ENCODE measurements around the gene DNAJC3. TPM values are rescaled to one million over a fixed set of nuclear protein-coding genes. Genes with fewer than 3 reads are reported as not detected.
"Not testable (repeated sequence)": the region's sequence is repeated elsewhere in the genome, so short reads cannot be mapped to it uniquely, and the experiment has no call there.

DNAJC3 gene
- total RNA-seq, 1 donor from 2014 or later, result 27.9 TPM

DNA sequence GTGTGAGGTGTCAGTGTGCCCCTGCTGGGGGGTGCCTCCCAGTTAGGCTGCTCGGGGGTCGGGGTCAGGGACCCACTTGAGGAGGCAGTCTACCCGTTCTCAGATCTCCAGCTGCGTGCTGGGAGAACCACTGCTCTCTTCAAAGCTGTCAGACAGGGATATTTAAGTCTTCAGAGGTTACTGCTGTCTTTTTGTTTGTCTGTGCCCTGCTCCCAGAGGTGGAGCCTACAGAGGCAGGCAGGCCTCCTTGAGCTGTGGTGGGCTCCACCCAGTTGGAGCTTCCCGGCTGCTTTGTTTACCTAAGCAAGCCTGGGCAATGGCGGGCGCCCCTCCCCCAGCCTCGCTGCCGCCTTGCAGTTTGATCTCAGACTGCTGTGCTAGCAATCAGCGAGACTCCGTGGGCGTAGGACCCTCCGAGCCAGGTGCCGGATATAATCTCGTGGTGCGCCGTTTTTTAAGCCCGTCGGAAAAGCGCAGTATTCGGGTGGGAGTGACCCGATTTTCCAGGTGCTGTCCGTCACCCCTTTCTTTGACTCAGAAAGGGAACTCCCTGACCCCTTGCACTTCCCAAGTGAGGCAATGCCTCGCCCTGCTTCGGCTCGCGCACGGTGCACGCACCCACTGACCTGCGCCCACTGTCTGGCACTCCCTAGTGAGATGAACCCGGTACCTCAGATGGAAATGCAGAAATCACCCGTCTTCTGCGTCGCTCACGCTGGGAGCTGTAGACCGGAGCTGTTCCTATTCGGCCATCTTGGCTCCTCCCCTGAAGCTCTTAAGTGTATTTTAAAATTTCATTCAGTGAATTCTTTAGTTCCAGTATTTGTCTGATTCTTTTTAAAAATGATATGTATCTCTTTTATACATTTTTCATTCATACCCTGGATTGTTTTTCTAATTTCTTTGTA lies 63.4 kb downstream of the DNAJC3 start:
- H3K4me3 Mint-ChIP-seq; H3K9me3 Mint-ChIP-seq; H3K27me3 Mint-ChIP-seq (ENCODE audit: insufficient read depth); H3K27ac Mint-ChIP-seq; DNase-seq (ENCODE audit: low spot score); H3K36me3 Mint-ChIP-seq (ENCODE audit: low read depth); intact Hi-C loops (cut with micrococcal nuclease): not testable (repeated sequence)
- peaks cover 14% of the 10 kb centered on the region for H3K4me1 Mint-ChIP-seq (ENCODE audit: low read depth)

DNA sequence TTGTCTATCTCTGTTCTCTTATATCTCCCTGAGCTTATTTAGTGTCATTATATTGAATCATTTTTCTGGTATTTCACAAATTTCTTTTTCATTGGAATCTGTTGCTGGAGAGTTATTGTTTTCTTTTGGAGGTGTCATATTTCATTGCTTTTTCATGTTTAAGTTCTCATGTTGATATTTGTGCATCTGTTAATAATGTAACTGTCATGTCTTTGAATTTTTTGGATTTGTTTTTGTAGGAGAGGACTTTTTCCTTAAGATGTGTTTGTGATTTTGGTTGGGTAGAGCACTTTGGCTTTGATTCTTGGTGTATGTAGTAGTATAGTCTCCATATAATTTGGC lies 64.0 kb downstream of the DNAJC3 start:
- Mint-ChIP-seq H3K4me1 (ENCODE audit: low read depth) (peaks cover 14% of the 10 kb centered on the region), H3K36me3 (ENCODE audit: low read depth) (peaks cover 10% of the 10 kb centered on the region), H3K27ac (no peak overlapping the region), H3K27me3 (ENCODE audit: insufficient read depth) (no peaks in the 10 kb centered on the region), H3K4me3 (no peak overlapping the region), H3K9me3 (peaks cover 5% of the 10 kb centered on the region)
- intact Hi-C loops (cut with micrococcal nuclease), result no loop called here
- DNase-seq (ENCODE audit: low spot score), result no peak

DNA sequence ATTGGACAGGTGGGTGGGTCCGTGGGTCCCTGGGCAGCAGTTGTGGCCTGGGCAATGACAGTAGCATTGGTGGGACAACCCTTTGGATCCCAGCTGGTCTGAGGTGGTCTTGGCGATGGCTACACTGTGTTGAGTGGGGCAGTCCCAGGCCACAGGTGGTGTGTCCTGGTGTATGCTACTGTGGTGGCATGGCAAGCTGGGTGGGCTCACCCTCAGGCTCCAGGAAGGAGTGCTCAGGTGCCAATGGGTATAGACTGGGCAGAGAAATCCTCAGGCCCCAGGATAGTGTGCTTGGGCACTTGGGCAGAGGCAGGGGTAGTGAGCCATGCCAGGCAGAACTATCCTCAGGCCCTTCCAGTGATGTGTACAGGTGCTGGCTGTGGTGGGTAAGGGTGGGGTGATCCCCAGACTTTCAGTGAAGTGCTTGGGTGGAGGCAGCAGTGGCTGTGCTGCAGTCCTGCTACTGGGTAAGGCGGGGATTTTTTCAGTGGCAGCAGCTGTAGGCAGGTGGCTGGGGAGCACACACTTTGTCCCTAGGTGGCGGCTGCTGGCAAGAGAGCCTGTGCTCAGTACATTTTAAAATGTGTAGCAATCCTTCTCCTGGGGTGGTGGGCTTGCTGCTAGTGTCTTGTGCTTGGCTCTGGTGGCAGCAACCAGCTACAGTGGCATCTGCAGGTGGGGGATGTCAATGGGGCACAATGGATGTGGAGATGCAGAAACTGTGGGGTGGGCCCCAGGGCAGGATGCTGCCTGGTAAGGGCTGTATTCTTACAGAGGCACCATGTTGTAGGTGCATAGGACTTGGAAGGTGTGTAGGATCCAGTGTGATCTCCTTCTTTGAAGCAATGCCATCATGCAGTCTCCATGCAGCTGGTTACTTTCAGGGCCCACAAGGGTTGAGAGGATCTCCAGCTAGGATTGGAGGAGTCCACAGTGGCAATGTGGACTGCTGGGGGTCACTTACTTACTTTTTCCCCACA lies 64.9 kb downstream of the DNAJC3 start:
- H3K9me3 Mint-ChIP-seq, result peaks cover 5% of the 10 kb centered on the region
- H3K4me1 Mint-ChIP-seq (ENCODE audit: low read depth), result peaks cover 14% of the 10 kb centered on the region
- no peak for DNase-seq (ENCODE audit: low spot score)
- H3K36me3 Mint-ChIP-seq (ENCODE audit: low read depth), result peaks cover 10% of the 10 kb centered on the region
- H3K4me3 Mint-ChIP-seq, result no peak overlapping the region
- intact Hi-C loops (cut with micrococcal nuclease), result no loop called here
- no peaks in the 10 kb centered on the region for H3K27me3 Mint-ChIP-seq (ENCODE audit: insufficient read depth)
- no peak overlapping the region for H3K27ac Mint-ChIP-seq

DNA sequence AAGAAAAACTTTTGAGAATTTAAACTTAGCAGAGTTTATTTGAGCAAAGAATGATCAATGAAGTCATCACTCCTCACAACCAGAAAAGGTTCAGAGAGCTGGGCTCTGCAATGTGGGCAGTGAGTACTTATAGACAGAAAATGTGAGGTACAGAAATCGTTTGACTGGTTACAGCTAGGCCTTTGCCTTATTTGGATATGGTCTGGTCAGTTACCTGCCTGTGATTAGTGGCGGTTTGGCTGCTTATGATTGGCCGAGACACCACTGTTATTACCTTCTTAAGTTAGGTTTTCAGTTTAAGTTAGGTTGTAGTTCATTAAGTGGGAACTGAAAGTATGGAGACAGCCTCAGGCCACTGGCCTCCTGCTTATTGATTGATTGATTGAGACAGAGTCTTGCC lies 66.3 kb downstream of the DNAJC3 start:
- peaks cover 10% of the 10 kb centered on the region for H3K36me3 Mint-ChIP-seq (ENCODE audit: low read depth)
- H3K27me3 Mint-ChIP-seq (ENCODE audit: insufficient read depth), result no peaks in the 10 kb centered on the region
- peaks cover 5% of the 10 kb centered on the region for H3K9me3 Mint-ChIP-seq

DNA sequence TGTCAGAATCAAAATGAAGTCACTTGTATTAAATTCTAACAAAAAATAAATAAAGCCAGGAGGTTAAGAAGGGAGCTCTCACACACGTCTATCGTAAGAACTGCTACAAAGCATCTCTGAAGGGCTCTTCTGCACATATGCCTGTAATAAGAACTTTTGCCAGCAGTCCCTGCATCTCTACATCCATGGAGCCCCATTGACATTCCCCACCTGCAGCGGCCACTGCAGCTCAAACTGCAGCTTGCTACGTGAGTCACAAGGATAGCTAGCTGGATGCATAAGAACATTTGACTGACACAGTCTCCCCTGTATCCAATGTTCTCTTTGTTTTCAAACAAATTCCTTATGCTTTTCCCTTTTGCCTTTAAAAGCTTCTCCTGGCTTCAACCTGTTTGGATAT lies 68.3 kb downstream of the DNAJC3 start:
- Mint-ChIP-seq H3K27me3 (ENCODE audit: insufficient read depth) (no peaks in the 10 kb centered on the region), H3K4me1 (ENCODE audit: low read depth) (peaks cover 14% of the 10 kb centered on the region), H3K9me3 (peaks cover 5% of the 10 kb centered on the region), H3K27ac (no peak overlapping the region), H3K4me3 (no peak overlapping the region), H3K36me3 (ENCODE audit: low read depth) (peaks cover 6% of the 10 kb centered on the region)
- DNase-seq (ENCODE audit: low spot score), result no peak
- intact Hi-C loops (cut with micrococcal nuclease), result no loop called here

More for the DNA sequence above, 66.3 kb downstream of the DNAJC3 start:
- no peak for DNase-seq (ENCODE audit: low spot score)
- no peak overlapping the region for H3K27ac Mint-ChIP-seq
- H3K4me3 Mint-ChIP-seq, result no peak overlapping the region
- intact Hi-C loops (cut with micrococcal nuclease), result no loop called here
- H3K4me1 Mint-ChIP-seq (ENCODE audit: low read depth), result peaks cover 14% of the 10 kb centered on the region

DNA sequence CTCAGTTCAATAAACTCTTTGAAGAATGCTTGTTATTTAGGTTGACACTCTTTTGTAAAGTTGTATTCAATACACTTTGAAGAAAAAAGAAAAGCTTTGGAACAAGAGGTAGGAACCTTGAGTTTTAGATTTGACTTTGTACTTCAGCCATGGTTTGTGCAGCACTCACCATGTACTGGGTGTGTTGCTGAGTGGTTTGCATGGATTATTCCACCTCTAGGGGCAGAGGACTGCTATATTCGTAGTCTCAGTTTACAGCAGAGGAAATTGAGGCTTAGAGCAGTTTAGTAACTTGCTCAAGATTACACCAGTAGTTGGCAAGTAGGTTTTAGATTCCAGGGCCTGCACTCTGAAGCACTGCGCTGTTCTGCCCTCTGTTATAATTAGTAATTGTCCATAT lies 68.8 kb downstream of the DNAJC3 start:
- peaks cover 13% of the 10 kb centered on the region for H3K4me1 Mint-ChIP-seq (ENCODE audit: low read depth)
- H3K4me3 Mint-ChIP-seq, result no peak overlapping the region
- peaks cover 5% of the 10 kb centered on the region for H3K36me3 Mint-ChIP-seq (ENCODE audit: low read depth)
- H3K9me3 Mint-ChIP-seq, result peaks cover 3% of the 10 kb centered on the region
- DNase-seq (ENCODE audit: low spot score), result no peak
- H3K27me3 Mint-ChIP-seq (ENCODE audit: insufficient read depth), result no peaks in the 10 kb centered on the region
- intact Hi-C loops (cut with micrococcal nuclease), result no loop called here
- no peak overlapping the region for H3K27ac Mint-ChIP-seq

DNA sequence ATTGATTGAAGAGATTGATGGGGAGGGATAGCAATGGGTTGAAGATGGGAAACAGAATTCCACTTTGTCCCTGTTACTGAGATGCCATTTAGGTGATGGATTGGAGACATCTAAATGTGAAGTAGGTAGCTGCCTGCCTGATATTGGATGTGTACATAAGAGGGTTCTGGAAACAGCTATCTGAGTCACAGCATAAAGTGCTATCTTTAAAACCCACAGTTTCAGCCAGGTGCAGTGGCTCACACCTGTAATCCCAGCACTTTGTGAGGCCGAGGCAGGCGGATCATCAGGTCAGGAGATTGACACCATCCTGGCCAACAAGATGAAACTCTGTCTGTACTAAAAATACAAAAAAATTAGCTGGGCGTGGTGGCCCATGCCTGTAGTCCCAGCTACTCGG lies 72.6 kb downstream of the DNAJC3 start:
- no peaks in the 10 kb centered on the region for H3K27me3 Mint-ChIP-seq (ENCODE audit: insufficient read depth)
- no peak overlapping the region for H3K4me3 Mint-ChIP-seq
- no peak for DNase-seq (ENCODE audit: low spot score)
- no peaks in the 10 kb centered on the region for H3K4me1 Mint-ChIP-seq (ENCODE audit: low read depth)
- no peak overlapping the region for H3K27ac Mint-ChIP-seq
- no peaks in the 10 kb centered on the region for H3K9me3 Mint-ChIP-seq
- no peaks in the 10 kb centered on the region for H3K36me3 Mint-ChIP-seq (ENCODE audit: low read depth)
- intact Hi-C loops (cut with micrococcal nuclease), result no loop called here

DNA sequence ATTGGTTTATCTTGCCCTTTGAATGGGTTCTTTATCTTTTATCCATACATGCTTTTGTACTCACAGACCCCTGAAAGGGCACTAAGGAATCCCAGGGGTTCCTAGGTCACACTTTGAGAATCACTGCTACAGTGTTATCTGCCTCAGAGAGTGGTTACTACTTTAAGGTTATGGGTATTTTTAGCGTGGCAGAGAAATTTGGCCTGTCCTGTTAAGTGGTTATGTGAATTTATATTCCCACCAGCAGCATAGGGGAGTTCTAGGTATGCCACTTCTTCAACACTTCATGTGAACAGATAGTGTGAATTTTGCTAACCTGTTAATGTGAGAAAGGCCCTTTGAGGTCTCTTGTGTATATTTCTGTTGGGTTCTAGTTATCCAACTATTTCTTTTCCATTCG lies 75.7 kb downstream of the DNAJC3 start:
- H3K27me3 Mint-ChIP-seq (ENCODE audit: insufficient read depth), result no peaks in the 10 kb centered on the region

DNA sequence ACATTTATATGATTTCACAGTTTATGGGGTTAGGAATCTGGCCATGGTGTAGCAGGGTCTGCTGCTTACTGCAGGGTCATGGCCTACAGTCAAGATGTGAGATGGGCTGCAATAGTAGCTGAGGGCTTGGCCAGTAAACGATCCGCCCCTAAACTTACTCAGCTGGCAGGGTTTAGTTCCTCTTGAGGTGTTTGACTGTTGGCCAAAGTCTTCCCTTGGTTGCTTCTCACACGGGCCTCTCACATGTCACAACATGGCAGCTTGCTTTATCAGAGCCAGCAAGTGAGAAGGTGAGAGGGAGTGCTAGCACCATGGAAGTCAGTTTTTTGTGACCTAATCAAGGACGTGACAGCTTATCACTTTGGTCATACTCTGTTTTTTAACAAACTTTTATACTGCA lies 77.1 kb downstream of the DNAJC3 start:
- Mint-ChIP-seq H3K4me3 (no peak overlapping the region), H3K36me3 (ENCODE audit: low read depth) (peaks cover 4% of the 10 kb centered on the region), H3K27ac (no peak overlapping the region), H3K27me3 (ENCODE audit: insufficient read depth) (no peaks in the 10 kb centered on the region), H3K4me1 (ENCODE audit: low read depth) (no peaks in the 10 kb centered on the region), H3K9me3 (no peaks in the 10 kb centered on the region)
- intact Hi-C loops (cut with micrococcal nuclease), result no loop called here
- DNase-seq (ENCODE audit: low spot score), result no peak

More for the DNA sequence above, 75.7 kb downstream of the DNAJC3 start:
- no peak overlapping the region for H3K4me3 Mint-ChIP-seq
- intact Hi-C loops (cut with micrococcal nuclease), result no loop called here
- no peaks in the 10 kb centered on the region for H3K9me3 Mint-ChIP-seq
- H3K4me1 Mint-ChIP-seq (ENCODE audit: low read depth), result no peaks in the 10 kb centered on the region
- H3K27ac Mint-ChIP-seq, result no peak overlapping the region
- peaks cover 1% of the 10 kb centered on the region for H3K36me3 Mint-ChIP-seq (ENCODE audit: low read depth)
- DNase-seq (ENCODE audit: low spot score), result no peak

DNA sequence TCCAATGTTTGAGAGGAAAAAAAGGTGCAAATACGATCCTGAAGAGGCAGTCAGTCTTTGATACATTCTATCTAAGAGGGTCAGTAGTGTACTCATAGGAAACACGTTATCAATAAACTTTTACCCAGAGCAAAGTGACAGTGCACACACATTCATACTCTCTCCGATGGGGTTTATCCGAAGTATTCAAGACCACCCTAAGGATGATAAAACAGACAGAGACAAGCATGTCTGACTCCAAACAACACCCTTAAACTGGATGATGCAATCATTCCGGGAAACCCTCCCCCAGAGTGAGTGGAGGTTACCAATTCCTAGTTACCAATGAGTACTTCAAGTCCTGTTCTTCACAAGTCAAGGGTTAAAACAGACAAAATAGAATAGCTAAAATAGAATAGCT lies 79.1 kb downstream of the DNAJC3 start:
- Mint-ChIP-seq H3K4me1 (ENCODE audit: low read depth) (no peaks in the 10 kb centered on the region), H3K36me3 (ENCODE audit: low read depth) (peaks cover 4% of the 10 kb centered on the region), H3K9me3 (no peaks in the 10 kb centered on the region), H3K27ac (no peak overlapping the region), H3K4me3 (no peak overlapping the region), H3K27me3 (ENCODE audit: insufficient read depth) (no peaks in the 10 kb centered on the region)
- intact Hi-C loops (cut with micrococcal nuclease), result no loop called here
- DNase-seq (ENCODE audit: low spot score), result no peak

DNA sequence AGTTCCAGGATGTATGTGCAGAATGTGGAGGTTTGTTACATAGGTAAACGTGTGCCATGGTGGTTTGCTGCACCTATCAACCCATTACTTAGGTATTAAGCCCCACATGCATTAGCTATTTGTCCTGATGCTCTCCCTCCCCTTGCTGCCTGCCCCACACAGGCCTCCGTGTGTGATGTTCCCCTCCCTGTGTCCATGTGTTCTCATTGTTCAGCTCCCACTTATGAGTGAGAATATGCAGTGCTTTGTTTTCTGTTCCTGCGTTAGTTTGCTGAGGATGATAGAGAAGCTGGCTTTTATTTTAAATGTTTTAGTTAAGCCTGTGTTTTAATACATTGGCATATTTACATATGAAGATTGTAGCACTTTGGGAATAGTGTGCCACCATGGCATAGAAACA lies 85.7 kb downstream of the DNAJC3 start:
- H3K4me1 Mint-ChIP-seq (ENCODE audit: low read depth); DNase-seq (ENCODE audit: low spot score); H3K9me3 Mint-ChIP-seq; intact Hi-C loops (cut with micrococcal nuclease); H3K27ac Mint-ChIP-seq; H3K4me3 Mint-ChIP-seq; H3K27me3 Mint-ChIP-seq (ENCODE audit: insufficient read depth): not testable (repeated sequence)
- peaks cover 18% of the 10 kb centered on the region for H3K36me3 Mint-ChIP-seq (ENCODE audit: low read depth)

DNA sequence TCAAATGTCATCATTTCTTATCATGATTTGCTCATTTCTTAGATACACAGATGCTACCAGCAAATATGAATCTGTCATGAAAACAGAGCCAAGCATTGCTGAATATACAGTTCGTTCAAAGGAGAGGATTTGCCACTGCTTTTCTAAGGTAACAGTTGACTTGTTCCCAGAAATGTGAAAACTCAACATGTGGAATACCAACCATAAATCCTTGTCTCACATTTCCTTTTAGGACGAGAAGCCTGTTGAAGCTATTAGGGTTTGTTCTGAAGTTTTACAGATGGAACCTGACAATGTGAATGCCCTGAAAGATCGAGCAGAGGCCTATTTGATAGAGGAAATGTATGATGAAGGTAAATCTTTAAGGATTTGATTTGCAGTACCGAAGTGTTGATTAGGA lies 86.7 kb downstream of the DNAJC3 start:
- no peaks in the 10 kb centered on the region for H3K9me3 Mint-ChIP-seq
- no peak for DNase-seq (ENCODE audit: low spot score)
- intact Hi-C loops (cut with micrococcal nuclease), result no loop called here
- peaks cover 15% of the 10 kb centered on the region for H3K36me3 Mint-ChIP-seq (ENCODE audit: low read depth)
- no peak overlapping the region for H3K4me3 Mint-ChIP-seq
- H3K27ac Mint-ChIP-seq, result no peak overlapping the region
- no peaks in the 10 kb centered on the region for H3K27me3 Mint-ChIP-seq (ENCODE audit: insufficient read depth)
- no peaks in the 10 kb centered on the region for H3K4me1 Mint-ChIP-seq (ENCODE audit: low read depth)

DNA sequence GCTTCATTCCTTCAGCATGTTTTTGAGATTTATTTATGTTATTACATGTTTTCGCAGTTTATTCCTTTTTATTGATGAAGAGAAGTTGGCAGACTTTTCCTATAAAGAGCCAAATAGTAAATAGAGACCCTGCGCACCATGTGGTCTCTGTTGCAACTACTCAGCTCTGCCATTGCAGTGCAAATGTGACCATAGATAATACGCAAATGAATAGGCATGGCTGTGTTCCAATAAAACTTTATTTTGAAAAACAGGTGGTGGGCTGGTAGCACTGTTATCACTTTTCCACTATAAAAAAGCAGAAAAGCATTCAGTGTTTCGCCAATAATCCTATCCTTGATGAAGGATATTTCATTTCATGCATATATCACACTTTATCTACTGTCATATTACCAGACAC lies 95.0 kb downstream of the DNAJC3 start:
- H3K36me3 Mint-ChIP-seq (ENCODE audit: low read depth), result peaks cover 19% of the 10 kb centered on the region
- no peak overlapping the region for H3K27ac Mint-ChIP-seq
- intact Hi-C loops (cut with micrococcal nuclease), result no loop called here
- H3K9me3 Mint-ChIP-seq, result no peaks in the 10 kb centered on the region
- H3K27me3 Mint-ChIP-seq (ENCODE audit: insufficient read depth), result no peaks in the 10 kb centered on the region
- DNase-seq (ENCODE audit: low spot score), result no peak
- peaks cover 4% of the 10 kb centered on the region for H3K4me1 Mint-ChIP-seq (ENCODE audit: low read depth)
- no peak overlapping the region for H3K4me3 Mint-ChIP-seq
